Measurements from ENCODE around the gene ASCC2.

- TF ChIP-seq CTCF (conservative IDR thresholded peaks at IDR 0.05) (no peak), EZH2 (IDR thresholded peaks at IDR 0.05; ENCODE audit: low read depth) (no peak)
Measured at GRCh38 chr22:29831958-29832357, 6.1 kb downstream of the ASCC2 start.

All from PC-9 (cell line).